Right kidney (tissue), 1 donor: ENCODE data around the gene CDC42EP4.
"Not testable (repeated sequence)": the region's sequence is repeated elsewhere in the genome, so short reads cannot be mapped to it uniquely, and the experiment has no call there.

Experiments
- DNase-seq: peaks from one replicate; pipeline ENCODE4 v3.0.0-alpha.2; 2016

Gene CDC42EP4

GRCh38 chr17:73343739-73344454 lies 32.1 kb upstream of the CDC42EP4 start:
- DNase-seq: no peak

GRCh38 chr17:73343168-73343634 lies 31.4 kb upstream of the CDC42EP4 start:
- peak; percentile 80 for DNase-seq

GRCh38 chr17:73342541-73343167 lies 30.9 kb upstream of the CDC42EP4 start:
- DNase-seq: no peak

- DNase-seq: peak; percentile 73
These were observed 30.3 kb upstream of the CDC42EP4 start for GRCh38 chr17:73342050-73342522.

GRCh38 chr17:73341350-73342049 lies 29.7 kb upstream of the CDC42EP4 start:
- DNase-seq: peak; percentile 67

- no peak for DNase-seq
These were observed 28.3 kb upstream of the CDC42EP4 start for GRCh38 chr17:73340093-73340596.

- no peak for DNase-seq
These were observed 26.9 kb upstream of the CDC42EP4 start for GRCh38 chr17:73338566-73339197.

- peak; percentile 65 for DNase-seq
These were observed 26.3 kb upstream of the CDC42EP4 start for GRCh38 chr17:73338050-73338521.

GRCh38 chr17:73337330-73337710 lies 25.5 kb upstream of the CDC42EP4 start:
- no peak for DNase-seq

- no peak for DNase-seq
These were observed 24.9 kb upstream of the CDC42EP4 start for GRCh38 chr17:73336408-73337329.

- DNase-seq: no peak
These were observed 24.0 kb upstream of the CDC42EP4 start for GRCh38 chr17:73335591-73336407.

GRCh38 chr17:73334771-73335513 lies 23.1 kb upstream of the CDC42EP4 start:
- DNase-seq: no peak

- not testable (repeated sequence) for DNase-seq
These were observed 21.6 kb upstream of the CDC42EP4 start for GRCh38 chr17:73333445-73333844.

GRCh38 chr17:73331060-73331459 lies 19.3 kb upstream of the CDC42EP4 start:
- no peak for DNase-seq

GRCh38 chr17:73327676-73328075 lies 15.9 kb upstream of the CDC42EP4 start:
- no peak for DNase-seq

- DNase-seq: no peak
These were observed 13.7 kb upstream of the CDC42EP4 start for GRCh38 chr17:73325527-73325842.

- DNase-seq: no peak
These were observed 13.1 kb upstream of the CDC42EP4 start for GRCh38 chr17:73324711-73325526.

- no peak for DNase-seq
These were observed 12.3 kb upstream of the CDC42EP4 start for GRCh38 chr17:73324160-73324475.
